KBM-7 (cell line): Measurements from ENCODE around the gene NIPSNAP3A.
A peak's percentile ranks its signal among the peaks of the same experiment; 100 is the strongest.
"Not testable (repeated sequence)": the region's sequence is repeated elsewhere in the genome, so short reads cannot be mapped to it uniquely, and the experiment has no call there.

Source experiments
- DNase-seq: peaks from one replicate; pipeline ENCODE4 v3.0.0-alpha.2; 2015
- in situ Hi-C: fragments of 300-500 bp; cut with MboI; formaldehyde crosslinking; loops from 2 replicates; pipeline ENCODE4 v1.14.3; 2020; ENCODE audit warnings: low sequenced_read_pairs, low pct_unique_long_range_greater_than_20kb, mixed read lengths

The NIPSNAP3A gene

DNA sequence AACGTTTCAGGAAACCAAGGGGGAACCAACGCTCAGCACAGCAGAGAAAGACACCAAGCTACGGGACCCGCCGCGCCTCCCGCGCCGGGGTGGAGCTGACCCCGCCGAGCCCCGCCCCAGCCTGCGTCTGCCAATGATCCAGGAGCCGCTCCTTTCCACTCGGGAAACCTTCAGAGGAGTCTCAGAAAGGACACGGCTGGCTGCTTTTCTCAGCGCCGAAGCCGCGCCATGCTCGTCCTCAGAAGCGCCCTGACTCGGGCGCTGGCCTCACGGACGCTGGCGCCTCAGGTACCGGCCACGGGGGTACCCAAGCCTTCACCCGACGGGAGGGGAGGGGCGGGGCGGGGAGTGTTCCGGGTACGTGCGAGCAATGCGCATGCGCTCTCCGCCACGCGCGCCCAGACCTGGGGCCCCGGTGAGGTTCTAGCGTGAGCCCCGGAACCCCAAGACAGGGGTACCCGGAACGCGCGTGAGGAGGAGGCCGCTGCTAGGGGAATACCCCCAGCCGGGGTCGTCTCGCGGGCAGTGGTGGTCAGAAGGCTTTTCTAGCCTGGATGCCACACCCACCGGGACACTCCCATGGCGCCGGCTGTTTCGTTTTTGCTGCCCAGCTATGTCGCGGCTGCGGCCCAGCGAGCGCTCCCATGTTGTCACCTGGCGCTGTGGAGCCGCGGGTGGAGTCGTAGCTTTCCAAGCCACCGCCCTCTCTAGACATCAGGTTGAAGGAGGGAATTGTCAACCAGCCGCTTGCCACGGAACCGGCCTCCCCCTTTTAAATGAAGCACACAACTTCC lies at the start of gene NIPSNAP3A:
NIPSNAP3A (plus strand) TSS at position 119 of the 794 bp plus-strand sequence; CDS start at position 229, 110 bp downstream.
- in situ Hi-C loops = no loop called here
- DNase-seq = peak; percentile 94

DNA sequence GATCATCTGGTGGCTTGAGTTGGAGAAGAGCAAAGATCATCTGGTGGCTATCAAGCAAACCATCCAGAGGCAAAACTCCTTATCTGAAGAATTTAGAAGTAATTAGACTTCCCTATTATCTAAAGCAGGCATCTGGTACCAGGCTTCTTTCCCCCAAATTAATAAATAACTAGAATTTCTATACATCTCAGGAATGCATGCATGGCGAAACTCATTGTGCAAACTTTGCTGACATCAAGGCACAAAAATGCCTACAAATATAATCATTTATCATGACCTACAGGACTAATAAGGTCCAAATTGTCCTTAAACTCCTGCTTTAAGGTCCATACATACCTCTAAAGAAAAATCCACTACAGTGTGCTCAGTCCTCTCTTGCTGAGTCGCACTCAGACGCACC lies 47.2 kb upstream of the NIPSNAP3A start:
- no peak for DNase-seq
- in situ Hi-C loops = no loop called here

- DNase-seq, in situ Hi-C loops: not testable (repeated sequence)
Measured at GRCh38 chr9:104708737-104709136, 38.7 kb upstream of the NIPSNAP3A start.

DNA sequence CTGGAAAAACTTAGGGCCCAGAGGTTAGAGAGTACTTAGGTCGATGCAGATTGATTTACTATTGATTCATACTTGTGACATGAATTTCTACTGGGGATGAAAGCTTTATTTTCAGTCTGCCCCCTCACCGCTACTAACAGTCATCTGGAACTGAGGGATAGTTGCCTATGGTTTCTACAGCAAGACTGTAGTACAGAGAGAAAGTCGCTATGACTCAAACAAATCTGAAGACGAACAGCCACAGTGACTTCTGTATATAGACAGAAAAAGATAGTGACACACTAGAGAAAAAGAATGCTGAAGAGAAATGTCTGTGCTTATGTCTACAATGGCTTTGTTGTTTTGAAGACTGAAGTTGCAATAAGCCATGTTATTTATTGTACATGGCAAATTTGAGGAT lies 35.9 kb upstream of the NIPSNAP3A start:
- in situ Hi-C loops = no loop called here
- no peak for DNase-seq

GRCh38 chr9:104725014-104725413 lies 22.5 kb upstream of the NIPSNAP3A start:
- DNase-seq = no peak
- in situ Hi-C loops = no loop called here

DNA sequence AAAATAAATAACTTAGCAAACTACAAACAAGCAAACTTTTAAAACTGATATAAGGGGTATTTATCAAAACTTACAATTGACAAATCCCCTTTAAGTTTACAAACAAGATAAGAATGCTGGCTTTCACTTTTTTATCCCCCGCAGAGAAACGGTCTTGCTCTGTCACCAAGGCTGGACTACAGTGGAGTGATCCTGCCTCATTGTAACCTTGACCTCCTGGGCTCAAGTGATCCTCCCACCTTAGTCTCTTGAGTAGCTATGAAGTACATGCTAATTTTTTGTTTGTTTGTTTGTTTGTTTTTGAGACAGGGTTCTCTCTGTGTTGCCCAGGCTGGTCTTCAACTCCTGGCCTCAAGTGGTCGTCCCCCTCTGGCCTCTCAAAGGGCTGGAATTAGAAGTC lies 9.0 kb upstream of the NIPSNAP3A start:
- in situ Hi-C loops = no loop called here
- DNase-seq = no peak

- no peak for DNase-seq
- in situ Hi-C loops = no loop called here
Measured at GRCh38 chr9:104740621-104741020, 6.9 kb upstream of the NIPSNAP3A start.

GRCh38 chr9:104743376-104743985 lies 4.0 kb upstream of the NIPSNAP3A start:
- in situ Hi-C loops = no loop called here
- peak; percentile 71 for DNase-seq

DNA sequence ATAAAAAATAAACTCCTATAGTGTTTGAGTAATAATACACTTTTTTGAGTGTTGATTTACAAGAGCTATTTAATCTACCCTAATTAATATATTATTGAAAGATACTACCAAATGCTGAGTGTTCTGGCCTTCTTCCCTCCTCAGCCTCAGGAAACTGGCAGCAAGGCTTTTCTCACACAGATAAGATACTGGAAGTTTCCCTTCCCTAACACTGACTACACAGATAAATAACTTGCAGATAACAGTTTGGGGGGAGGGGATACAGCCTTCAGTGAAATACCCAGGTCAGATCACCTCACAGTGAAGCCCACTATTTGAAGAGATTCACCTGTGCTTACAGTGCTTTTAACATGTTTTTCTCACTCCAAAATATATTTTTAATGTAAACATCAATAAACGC lies 1.6 kb upstream of the NIPSNAP3A start:
- DNase-seq = no peak
- in situ Hi-C loops = no loop called here

DNA sequence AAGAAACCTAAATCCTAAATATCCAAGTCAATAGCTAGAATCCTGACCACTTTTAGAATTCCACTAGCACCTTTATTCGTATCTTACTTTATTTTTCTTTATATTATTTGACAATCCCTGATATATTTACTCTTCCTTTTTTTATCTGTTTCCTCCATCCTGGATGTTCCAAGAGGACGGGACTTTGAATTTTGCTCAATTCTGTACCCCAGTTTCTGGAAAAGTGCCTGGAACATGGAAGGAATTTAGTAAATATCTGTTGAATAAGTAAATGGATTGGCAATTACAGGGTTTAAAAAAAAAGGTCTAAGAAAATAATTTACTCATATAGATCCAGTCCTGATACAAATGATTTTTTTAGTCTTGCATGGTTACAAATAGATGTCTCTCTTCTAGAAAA lies 1.2 kb upstream of the NIPSNAP3A start:
- no peak for DNase-seq
- in situ Hi-C loops = no loop called here

- no peak for DNase-seq
- in situ Hi-C loops = no loop called here
Measured at GRCh38 chr9:104746798-104747197, 685 bp upstream of the NIPSNAP3A start.

DNA sequence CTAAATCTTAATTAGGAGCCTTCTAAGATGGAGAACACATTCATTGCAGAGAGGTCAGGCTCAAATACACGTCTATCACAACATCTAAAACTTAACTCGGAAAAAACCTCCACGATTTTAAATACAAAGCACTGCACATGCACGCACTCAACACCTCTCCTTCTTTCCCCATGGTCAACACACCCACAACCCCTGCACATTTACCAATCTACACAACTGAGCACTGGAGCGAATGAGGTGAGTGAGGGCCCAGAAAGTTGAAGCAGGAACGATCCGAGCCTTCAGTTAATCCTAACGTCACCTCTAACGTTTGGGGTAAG lies 278 bp upstream of the NIPSNAP3A start:
- in situ Hi-C loops = no loop called here
- DNase-seq = no peak

GRCh38 chr9:104748359-104749031 lies 1.0 kb downstream of the NIPSNAP3A start:
- DNase-seq = no peak
- in situ Hi-C loops = no loop called here

GRCh38 chr9:104750185-104750767 lies 2.8 kb downstream of the NIPSNAP3A start:
- DNase-seq = no peak
- in situ Hi-C loops = no loop called here

DNA sequence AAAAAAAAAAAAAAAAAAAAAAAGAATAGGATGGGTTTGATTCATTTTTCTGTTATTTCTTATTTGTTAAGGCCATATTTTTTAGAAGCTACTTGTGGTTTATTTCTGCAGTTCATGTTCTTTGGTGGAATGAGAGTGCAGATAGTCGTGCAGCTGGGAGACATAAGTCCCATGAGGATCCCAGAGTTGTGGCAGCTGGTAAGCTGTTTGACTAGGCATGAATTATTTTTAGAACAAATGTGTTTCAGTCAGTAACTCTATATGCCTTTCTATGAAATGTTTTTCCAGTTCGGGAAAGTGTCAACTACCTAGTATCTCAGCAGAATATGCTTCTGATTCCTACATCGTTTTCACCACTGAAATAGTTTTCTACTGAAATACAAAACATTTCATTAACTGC lies 11.5 kb downstream of the NIPSNAP3A start:
- in situ Hi-C loops = no loop called here

DNA sequence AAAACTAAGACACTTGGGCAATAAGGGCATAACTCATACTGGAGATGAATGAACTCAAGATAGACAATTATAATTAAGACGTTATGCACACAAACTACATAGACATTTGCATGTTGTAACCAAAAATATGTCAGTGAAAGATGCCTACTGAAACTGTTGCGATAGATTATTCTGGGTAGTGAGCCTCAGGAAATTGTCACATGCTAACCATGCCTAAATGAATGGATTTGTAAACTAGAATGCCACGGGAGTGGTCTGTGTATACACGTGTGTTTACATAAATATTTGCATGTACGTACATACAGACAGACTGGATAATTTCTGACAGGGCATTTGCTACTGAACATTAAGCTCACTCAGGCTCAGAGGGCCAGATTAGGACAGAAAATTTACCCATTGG lies 17.7 kb downstream of the NIPSNAP3A start:
- in situ Hi-C loops = no loop called here
- DNase-seq = no peak

More for the DNA sequence above, 11.5 kb downstream of the NIPSNAP3A start:
- DNase-seq = no peak

- DNase-seq = no peak
- in situ Hi-C loops = no loop called here
Measured at GRCh38 chr9:104766025-104766424, 18.5 kb downstream of the NIPSNAP3A start.

- in situ Hi-C loops = no loop called here
- no peak for DNase-seq
Measured at GRCh38 chr9:104767507-104767906, 20.0 kb downstream of the NIPSNAP3A start.

DNA sequence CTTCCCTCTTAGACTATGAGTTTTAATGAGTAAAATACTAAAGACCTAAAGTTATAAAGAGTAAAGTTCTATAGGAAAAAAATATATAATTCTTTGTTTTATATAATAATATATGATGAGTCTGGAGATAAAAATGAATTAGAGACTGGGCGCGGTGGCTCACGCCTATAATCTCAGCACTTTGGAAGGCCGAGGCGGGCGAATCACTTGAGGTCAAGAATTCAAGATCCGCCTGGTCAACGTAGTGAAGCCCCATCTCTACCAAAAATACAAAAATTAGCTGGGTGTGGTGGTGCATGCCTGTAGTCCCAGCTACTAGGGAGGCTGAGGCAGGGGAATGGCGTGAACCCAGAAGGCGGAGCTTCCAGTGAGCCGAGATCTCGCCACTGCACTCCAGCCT lies 21.5 kb downstream of the NIPSNAP3A start:
- DNase-seq, in situ Hi-C loops: not testable (repeated sequence)

DNA sequence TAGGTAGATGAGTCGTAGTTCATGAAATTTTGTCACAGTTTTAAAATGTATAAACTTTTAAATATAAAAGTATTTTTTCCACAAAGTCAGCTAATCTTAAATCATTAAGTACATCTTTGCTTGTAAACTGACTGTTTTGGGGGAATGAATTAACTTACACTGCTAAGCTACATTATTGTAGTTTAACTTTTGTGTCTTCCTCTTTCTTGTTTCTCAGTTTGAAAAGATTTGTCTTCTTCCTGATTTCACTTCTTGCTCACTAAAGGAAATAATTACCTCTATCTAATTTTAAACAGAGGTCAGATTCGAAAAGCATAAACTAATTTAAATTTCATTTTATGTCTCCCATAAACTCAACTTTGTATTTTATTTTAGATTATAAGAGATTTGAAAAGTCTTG lies 22.2 kb downstream of the NIPSNAP3A start:
- no peak for DNase-seq
- in situ Hi-C loops = no loop called here
